ENCODE measurements around the gene KRT16. TPM values are rescaled to one million over a fixed set of nuclear protein-coding genes. Genes with fewer than 3 reads are reported as not detected.
"Not testable (repeated sequence)": the region's sequence is repeated elsewhere in the genome, so short reads cannot be mapped to it uniquely, and the experiment has no call there.

KRT16 gene
- total RNA-seq, 1 experiment from 2014 or later, result 1.4 TPM

GRCh38 chr17:41620583-41621434 is 8.2 kb upstream of the KRT16 start:
- in situ Hi-C loops (cut with HindIII; ENCODE audit: low pct_unique_long_range_greater_than_20kb, low sequenced_read_pairs), result no loop called here
- DNase-seq (ENCODE audit: low read depth), result no peak

DNA sequence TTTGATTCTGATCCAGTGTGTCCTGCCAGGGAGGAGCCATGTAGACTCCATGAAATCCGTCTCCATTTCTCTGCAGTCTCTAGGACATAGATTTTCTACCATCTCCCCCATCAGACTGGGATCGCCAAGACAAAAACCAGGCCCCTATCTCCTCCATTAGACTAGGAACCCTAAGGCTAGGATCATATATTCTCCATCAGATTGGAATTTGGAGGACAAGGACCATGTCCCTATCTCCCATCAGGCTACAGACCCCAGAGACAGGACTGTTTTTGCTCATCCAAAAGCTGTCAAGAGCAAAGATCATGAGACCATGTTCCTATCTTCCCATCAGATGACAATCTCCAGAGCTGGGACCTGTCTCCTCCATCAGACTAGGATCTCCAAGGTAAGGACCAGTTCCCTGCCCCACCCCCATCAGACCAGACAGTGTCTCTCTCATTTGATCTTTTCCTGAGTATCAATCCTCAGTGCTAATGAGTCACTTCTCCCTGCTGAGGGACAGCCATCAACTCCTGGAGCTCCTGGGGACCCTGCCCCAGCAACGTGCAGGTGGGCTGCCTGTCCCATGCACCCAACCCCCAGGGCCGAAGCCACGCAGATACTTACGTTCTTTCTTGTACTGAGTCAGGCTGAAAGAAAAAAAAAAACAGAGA is 7.5 kb upstream of the KRT16 start:
- DNase-seq (ENCODE audit: low read depth); in situ Hi-C loops (cut with HindIII; ENCODE audit: low pct_unique_long_range_greater_than_20kb, low sequenced_read_pairs): not testable (repeated sequence)

GRCh38 chr17:41619036-41619926 is 6.7 kb upstream of the KRT16 start:
- in situ Hi-C loops (cut with HindIII; ENCODE audit: low pct_unique_long_range_greater_than_20kb, low sequenced_read_pairs), result no loop called here
- DNase-seq (ENCODE audit: low read depth), result no peak

- in situ Hi-C loops (cut with HindIII; ENCODE audit: low pct_unique_long_range_greater_than_20kb, low sequenced_read_pairs), result no loop called here
- no peak for DNase-seq (ENCODE audit: low read depth)
These were observed 5.9 kb upstream of the KRT16 start for GRCh38 chr17:41618341-41619035.

DNA sequence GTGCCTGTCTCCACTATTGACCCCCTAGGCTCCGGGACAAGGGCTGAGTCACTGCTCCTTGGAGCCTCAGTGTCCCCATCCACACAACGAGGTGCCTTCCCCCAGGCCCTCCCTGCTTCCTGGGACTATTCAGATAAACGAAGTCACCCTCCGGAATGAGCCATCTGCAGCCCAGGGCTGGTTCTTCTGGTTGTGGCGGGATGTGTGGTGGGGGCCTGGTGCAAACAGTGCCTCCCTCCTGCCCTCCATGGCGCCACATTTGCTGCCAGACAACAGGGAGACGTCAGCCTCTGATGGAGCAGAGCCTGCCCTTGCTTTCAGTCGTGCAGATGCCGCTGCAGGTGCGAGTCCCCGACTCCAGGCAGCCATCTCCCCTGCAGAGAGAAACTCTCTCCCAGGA is 5.1 kb upstream of the KRT16 start:
- in situ Hi-C loops (cut with HindIII; ENCODE audit: low pct_unique_long_range_greater_than_20kb, low sequenced_read_pairs), result no loop called here

GRCh38 chr17:41617136-41617535 is 4.6 kb upstream of the KRT16 start:
- in situ Hi-C loops (cut with HindIII; ENCODE audit: low pct_unique_long_range_greater_than_20kb, low sequenced_read_pairs), result no loop called here
- no peak for DNase-seq (ENCODE audit: low read depth)

More for the DNA sequence above, 5.1 kb upstream of the KRT16 start:
- DNase-seq (ENCODE audit: low read depth), result no peak

GRCh38 chr17:41616486-41616885 is 3.9 kb upstream of the KRT16 start:
- DNase-seq (ENCODE audit: low read depth); in situ Hi-C loops (cut with HindIII; ENCODE audit: low pct_unique_long_range_greater_than_20kb, low sequenced_read_pairs): not testable (repeated sequence)

DNA sequence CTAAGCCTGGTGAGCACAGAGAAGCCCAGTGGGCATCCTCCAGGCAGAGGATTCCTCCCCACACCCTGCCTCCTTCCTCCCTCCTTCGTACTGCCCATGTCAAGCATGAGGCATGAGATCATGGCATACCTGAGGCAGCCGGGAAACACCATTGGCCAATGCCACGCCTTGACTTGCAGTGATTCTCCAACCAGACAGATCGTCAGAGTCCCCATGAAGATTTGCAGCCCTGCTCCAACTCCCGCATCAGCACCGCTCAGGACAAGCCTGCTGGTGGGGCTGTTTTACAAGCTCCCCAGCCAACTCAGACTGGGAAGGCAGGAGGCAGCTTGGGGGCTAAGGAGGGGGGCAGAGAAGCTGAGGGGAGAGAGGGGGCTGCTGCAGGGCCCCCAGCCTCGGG is 2.9 kb upstream of the KRT16 start:
- peak; percentile 35 for DNase-seq (ENCODE audit: low read depth)
- in situ Hi-C loops (cut with HindIII; ENCODE audit: low pct_unique_long_range_greater_than_20kb, low sequenced_read_pairs), result no loop called here

GRCh38 chr17:41614767-41615166 is 2.2 kb upstream of the KRT16 start:
- DNase-seq (ENCODE audit: low read depth); in situ Hi-C loops (cut with HindIII; ENCODE audit: low pct_unique_long_range_greater_than_20kb, low sequenced_read_pairs): not testable (repeated sequence)

GRCh38 chr17:41614098-41614497 is 1.5 kb upstream of the KRT16 start:
- no peak for DNase-seq (ENCODE audit: low read depth)
- in situ Hi-C loops (cut with HindIII; ENCODE audit: low pct_unique_long_range_greater_than_20kb, low sequenced_read_pairs), result no loop called here

- in situ Hi-C loops (cut with HindIII; ENCODE audit: low pct_unique_long_range_greater_than_20kb, low sequenced_read_pairs), result no loop called here
- DNase-seq (ENCODE audit: low read depth), result no peak
These were observed 913 bp upstream of the KRT16 start for GRCh38 chr17:41613277-41614082.

- in situ Hi-C loops (cut with HindIII; ENCODE audit: low pct_unique_long_range_greater_than_20kb, low sequenced_read_pairs), result no loop called here
These were observed 1.5 kb downstream of the KRT16 start for GRCh38 chr17:41610965-41611640.

DNA sequence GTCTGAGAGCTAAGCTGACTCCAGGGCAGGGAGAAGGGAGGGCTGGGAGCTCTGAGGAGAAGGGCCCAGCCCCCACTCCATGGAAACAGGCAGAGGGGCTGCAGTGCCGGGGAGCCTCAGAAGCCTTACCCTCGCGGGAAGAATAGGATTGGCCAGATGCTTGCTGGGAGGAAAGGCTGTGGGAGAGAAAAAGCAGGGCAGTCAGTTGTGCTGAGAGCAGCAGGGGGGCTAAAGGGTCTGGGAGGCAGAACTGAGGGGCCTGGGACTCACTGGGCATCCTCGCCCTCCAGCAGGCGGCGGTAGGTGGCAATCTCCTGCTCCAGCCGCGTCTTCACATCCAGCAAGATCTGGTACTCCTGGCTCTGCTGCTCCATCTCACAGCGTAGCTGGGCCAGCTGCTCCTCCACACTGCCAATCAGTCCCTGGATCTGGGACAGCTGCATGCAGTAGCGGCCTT is 2.5 kb downstream of the KRT16 start:
- DNase-seq (ENCODE audit: low read depth); in situ Hi-C loops (cut with HindIII; ENCODE audit: low pct_unique_long_range_greater_than_20kb, low sequenced_read_pairs): not testable (repeated sequence)

More at GRCh38 chr17:41610965-41611640, 1.5 kb downstream of the KRT16 start:
- no peak for DNase-seq (ENCODE audit: low read depth)

DNA sequence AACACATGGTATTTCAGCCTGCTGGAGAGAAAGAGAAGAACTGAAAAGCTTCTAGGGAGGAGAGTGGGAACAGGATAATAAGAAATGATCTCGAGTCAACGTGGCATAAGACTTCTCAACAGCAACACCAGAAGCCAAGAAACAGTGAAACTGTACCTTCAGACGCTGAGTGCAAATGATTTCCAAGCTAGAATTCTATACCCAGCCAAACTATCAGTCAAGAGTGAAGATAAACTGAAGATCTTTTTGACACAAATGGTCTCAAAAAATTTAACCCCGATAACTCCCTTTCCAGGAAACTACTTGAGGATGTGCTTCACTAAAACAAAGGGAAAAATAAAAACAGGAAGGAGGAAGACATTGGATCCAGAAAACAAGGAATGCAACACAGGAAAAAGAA is 5.6 kb downstream of the KRT16 start:
- in situ Hi-C loops (cut with HindIII; ENCODE audit: low pct_unique_long_range_greater_than_20kb, low sequenced_read_pairs), result not testable (repeated sequence)

DNA sequence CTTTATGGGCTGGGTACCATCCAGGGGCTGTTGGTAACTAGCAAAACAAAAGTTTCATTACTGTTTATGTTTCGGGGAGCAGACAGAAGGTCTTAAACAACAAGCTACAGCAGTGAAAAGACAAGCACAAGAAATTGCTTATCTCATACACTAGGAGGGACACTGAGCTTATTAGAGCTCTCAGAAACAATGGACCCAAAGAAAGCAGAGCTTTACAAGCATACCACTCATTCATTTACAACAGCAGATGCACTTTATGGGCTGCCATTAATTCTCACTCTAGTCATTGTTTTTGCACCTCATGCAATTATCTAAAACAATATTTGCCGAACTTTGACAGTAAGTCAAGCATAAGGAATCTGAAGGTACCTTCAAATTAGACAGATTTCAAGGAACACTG is 10.0 kb downstream of the KRT16 start:
- no peak for DNase-seq (ENCODE audit: low read depth)
- in situ Hi-C loops (cut with HindIII; ENCODE audit: low pct_unique_long_range_greater_than_20kb, low sequenced_read_pairs), result no loop called here

More for the DNA sequence above, 5.6 kb downstream of the KRT16 start:
- DNase-seq (ENCODE audit: low read depth), result not testable (repeated sequence)

GRCh38 chr17:41600318-41600717 is 12.2 kb downstream of the KRT16 start:
- DNase-seq (ENCODE audit: low read depth), result no peak
- in situ Hi-C loops (cut with HindIII; ENCODE audit: low pct_unique_long_range_greater_than_20kb, low sequenced_read_pairs), result no loop called here

DNA sequence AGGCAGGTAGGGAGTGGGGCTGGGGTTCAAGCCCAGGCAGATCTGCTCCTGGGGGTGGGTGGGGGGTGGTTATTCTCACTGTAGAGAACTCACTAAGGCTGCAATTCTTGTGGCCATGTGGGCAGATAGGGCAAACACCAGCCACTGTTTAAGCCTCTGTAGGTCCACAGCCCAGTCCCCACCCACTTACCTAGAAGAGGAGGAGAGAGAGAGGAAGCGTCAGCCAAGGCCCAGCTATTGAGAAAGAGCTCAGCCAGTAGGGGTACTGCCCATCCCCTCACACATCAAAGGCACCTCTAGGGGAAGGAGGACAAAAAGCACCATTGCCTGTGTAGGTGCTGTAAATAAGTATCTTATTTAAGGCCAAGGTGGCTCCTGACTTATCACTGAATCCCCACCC is 12.9 kb downstream of the KRT16 start:
- DNase-seq (ENCODE audit: low read depth), result no peak
- in situ Hi-C loops (cut with HindIII; ENCODE audit: low pct_unique_long_range_greater_than_20kb, low sequenced_read_pairs), result no loop called here
